IMR-90 (cell line): ENCODE data around the gene VWA8. TPM values are rescaled to one million over a fixed set of nuclear protein-coding genes. Genes with fewer than 3 reads are reported as not detected.

Experiments
- ATAC-seq: fragments of 200-7000 bp; cut with Tn5 transposase; 2 replicates; pipeline ENCODE4 v1.9.1; 2020; ENCODE audit warnings: low read depth, mild to moderate bottlenecking, moderate library complexity
- BruUV-seq: library from RNA; stranded (reverse); fragments of 400-500 nt; replicated peaks from 2 replicates; lab custom pipeline; 2021; lab: Mats Ljungman, UMichigan
- CTCF ChIA-PET: fragments of 300-600 bp; formaldehyde crosslinking; extraction: SDS; loops from one replicate; lab custom pipeline; 2021; ENCODE audit warnings: antibody characterized with exemption; lab: Yijun Ruan, JAX
- POLR2A ChIA-PET: fragments of 300-600 bp; sonication (Branson Sonifier 250); formaldehyde crosslinking; loops from one replicate; lab custom pipeline; 2022; ENCODE audit warnings: antibody characterized with exemption; ENCODE audit not compliant: unreplicated experiment; lab: Charles Lee
- DNase-seq: peaks from one replicate; pipeline ENCODE4 v3.0.0; 2013
- H2AFZ ChIP-seq: replicated peaks from 2 replicates; pipeline ENCODE3; 2013; ENCODE audit warnings: low read length, mild to moderate bottlenecking; ENCODE audit not compliant: poor library complexity
- H2AK5ac ChIP-seq: 2 replicates; pipeline ENCODE4 v1.6.1; 2013; ENCODE audit warnings: low read depth, low read length, inconsistent platforms
- H2AK9ac ChIP-seq: replicated peaks from 2 replicates; pipeline ENCODE3; 2013; ENCODE audit warnings: mild to moderate bottlenecking, low read depth, low read length, moderate library complexity; ENCODE audit not compliant: poor library complexity
- H2BK120ac ChIP-seq: 2 replicates; pipeline ENCODE4 v1.6.1; 2013; ENCODE audit warnings: low read depth, low read length, inconsistent platforms
- H2BK15ac ChIP-seq: 3 replicates; pipeline ENCODE4 v1.6.1; 2013; ENCODE audit warnings: low read depth, low read length, inconsistent platforms
- H2BK20ac ChIP-seq: 2 replicates; pipeline ENCODE4 v1.6.1; 2013; ENCODE audit warnings: low read depth, mild to moderate bottlenecking, inconsistent platforms, low read length, moderate library complexity
- H2BK5ac ChIP-seq: 2 replicates; pipeline ENCODE4 v1.6.1; 2013; ENCODE audit warnings: mild to moderate bottlenecking, low read depth, low read length, inconsistent platforms; ENCODE audit not compliant: poor library complexity, severe bottlenecking
- H3K14ac ChIP-seq: replicated peaks from 2 replicates; pipeline ENCODE4 v1.6.1; 2013; ENCODE audit warnings: low read depth, low read length, inconsistent platforms
- H3K18ac ChIP-seq: 2 replicates; pipeline ENCODE4 v1.6.1; 2013; ENCODE audit warnings: low read depth, low read length, control low read depth
- H3K23ac ChIP-seq: 2 replicates; pipeline ENCODE4 v1.6.1; 2013; ENCODE audit warnings: low read depth, low read length, inconsistent platforms
- H3K27ac ChIP-seq: 2 replicates; pipeline ENCODE4 v1.5.1; 2013; ENCODE audit warnings: mild to moderate bottlenecking, control low read depth, low read length; ENCODE audit not compliant: insufficient read depth
- H3K27me3 ChIP-seq: 2 replicates; pipeline ENCODE4 v1.6.1; 2013; ENCODE audit warnings: low read length; ENCODE audit not compliant: control insufficient read depth, insufficient read depth
- H3K36me3 ChIP-seq: 2 replicates; pipeline ENCODE4 v1.6.1; 2013; ENCODE audit warnings: low read length, mixed read lengths; ENCODE audit not compliant: control insufficient read depth, insufficient read depth
- H3K4ac ChIP-seq: 2 replicates; pipeline ENCODE4 v1.6.1; 2013; ENCODE audit warnings: low read depth, low read length, inconsistent platforms
- H3K4me1 ChIP-seq: 2 replicates; pipeline ENCODE4 v1.6.1; 2013; ENCODE audit warnings: low read length, mixed read lengths; ENCODE audit not compliant: control insufficient read depth, insufficient read depth
- H3K4me2 ChIP-seq: 2 replicates; pipeline ENCODE4 v1.6.1; 2013; ENCODE audit warnings: low read depth, mild to moderate bottlenecking, control low read depth, low read length, moderate library complexity
- H3K4me3 ChIP-seq: 2 replicates; pipeline ENCODE4 v1.5.1; 2013; ENCODE audit warnings: low read depth, mild to moderate bottlenecking, control low read depth, low read length, moderate library complexity; ENCODE audit not compliant: insufficient read depth
- H3K56ac ChIP-seq: 2 replicates; pipeline ENCODE4 v1.6.1; 2013; ENCODE audit warnings: low read length, inconsistent platforms; ENCODE audit not compliant: insufficient read depth; ENCODE audit errors: extremely low read depth
- H3K79me1 ChIP-seq, 2 experiments: 2 replicates each; pipeline ENCODE4 v1.6.1; 2013; ENCODE audit warnings: low read length in 2 of 2, inconsistent platforms in 1 of 2, low read depth in 1 of 2
- H3K9ac ChIP-seq: 2 replicates; pipeline ENCODE4 v1.6.1; 2013; ENCODE audit warnings: low read depth, low read length, control low read depth
- H3K9me1 ChIP-seq: 2 replicates; pipeline ENCODE4 v1.6.1; 2013; ENCODE audit warnings: low read length, inconsistent platforms; ENCODE audit not compliant: insufficient read depth
- H3K9me3 ChIP-seq: 2 replicates; pipeline ENCODE4 v1.6.1; 2013; ENCODE audit warnings: low read length; ENCODE audit not compliant: control insufficient read depth, insufficient read depth
- H4K20me1 ChIP-seq: 2 replicates; pipeline ENCODE4 v1.6.1; 2013; ENCODE audit warnings: low read length, inconsistent platforms; ENCODE audit not compliant: insufficient read depth
- H4K5ac ChIP-seq: 2 replicates; pipeline ENCODE4 v1.6.1; 2013; ENCODE audit warnings: mild to moderate bottlenecking, low read depth, low read length, control low read depth
- H4K8ac ChIP-seq, 2 experiments: 2 replicates each; pipeline ENCODE4 v1.6.1; 2013; ENCODE audit warnings: low read depth in 2 of 2, low read length in 2 of 2, control low read depth in 1 of 2, inconsistent platforms in 1 of 2
- H4K91ac ChIP-seq: 2 replicates; pipeline ENCODE4 v1.6.1; 2013; ENCODE audit warnings: low read depth, low read length, inconsistent platforms; ENCODE audit not compliant: insufficient read depth
- BHLHE40 ChIP-seq: fragments of 150-350 bp; IDR thresholded peaks from 2 replicates; pipeline ENCODE4 v1.6.1; 2016; ENCODE audit warnings: mild to moderate bottlenecking, low read depth, low read length
- CEBPB ChIP-seq: IDR thresholded peaks from 2 replicates; pipeline ENCODE4 v1.6.1; 2012; ENCODE audit warnings: low read depth, low read length, improper control_type of control experiment
- POLR2A ChIP-seq: IDR thresholded peaks from 2 replicates; pipeline ENCODE4 v1.6.1; 2012; ENCODE audit warnings: mild to moderate bottlenecking, low read depth, low read length
- WGBS, 2 experiments: methylation state at CpG; one replicate each; pipeline versions ENCODE4 v1.1.5 to v1.1.7; 2013; ENCODE audit warnings: missing lambda C conversion rate in 2 of 2; ENCODE audit not compliant: insufficient read length in 1 of 2; ENCODE audit errors: extremely low coverage in 2 of 2; 5-methylcytosine and 5-hydroxymethylcytosine counted together
- dilution Hi-C: fragments of 300-500 bp; cut with HindIII; formaldehyde crosslinking; loops from one replicate; pipeline ENCODE4 v1.14.3; 2018; ENCODE audit warnings: low sequenced_read_pairs; ENCODE audit not compliant: unreplicated experiment
- in situ Hi-C: fragments of 300-500 bp; cut with MboI; formaldehyde crosslinking; loops from 3 replicates; pipeline ENCODE4 v1.14.3; 2019; ENCODE audit warnings: low sequenced_read_pairs, inconsistent platforms, mixed read lengths
- intact Hi-C: fragments of 100-400 bp; cut with micrococcal nuclease; formaldehyde crosslinking; loops from 2 replicates; pipeline ENCODE4 v1.10.0; 2022
- polyA plus RNA-seq, 3 experiments: library from polyadenylated mRNA; depleted of rRNA; stranded (reverse); fragments of >200 nt; gene quantifications; 2 replicates each; pipeline ENCODE4 v1.2.3, GENCODE V29; 2012; ENCODE audit warnings: low replicate concordance in 1 of 3
- total RNA-seq: library from RNA; depleted of rRNA; stranded (reverse); fragments of >200 nt; gene quantifications from 2 replicates; pipeline ENCODE4 v1.2.3, GENCODE V29; 2012

The VWA8 gene
- total and polyA plus RNA-seq, 2 of the 4 experiments (the other 2 are of a cell fraction): 5.9 to 18.3 TPM

GRCh38 chr13:41981951-41982715 lies 21.2 kb upstream of the VWA8 start:
- Histone ChIP-seq H3K56ac (no peak overlapping the region), H3K4me1 (peaks cover 3% of the 10 kb centered on the region; the same call in 1 of the 2 replicates), H4K91ac (no peak overlapping the region), H2AK9ac (no peak overlapping the region), H3K4me2 (no peak overlapping the region), H3K4me3 (no peak overlapping the region), H4K8ac (no peak overlapping the region), H3K14ac (no peak overlapping the region), H3K4ac (no peak overlapping the region), H3K23ac (no peak overlapping the region), H3K9me3 (no peaks in the 10 kb centered on the region), H4K5ac (no peak overlapping the region), H3K79me1 (no peaks in the 10 kb centered on the region), H3K18ac (no peak overlapping the region), H3K36me3 (no peaks in the 10 kb centered on the region), H3K27ac (no peak overlapping the region), H3K27me3 (no peaks in the 10 kb centered on the region), H2BK120ac (no peak overlapping the region), H2BK5ac (no peak overlapping the region), H2BK20ac (no peak overlapping the region), H2AFZ (no peak overlapping the region), H2AK5ac (no peak overlapping the region), H2BK15ac (no peak overlapping the region), H3K9ac (no peak overlapping the region), H4K20me1 (no peaks in the 10 kb centered on the region), H3K9me1 (no peaks in the 10 kb centered on the region)
- dilution Hi-C loops (no loop called here), intact Hi-C loops (no loop called here), in situ Hi-C loops (no loop called here)
- DNase-seq: peak; percentile 37
- CTCF ChIA-PET: interaction anchor here (1.2 kb wide), 1 partner anchor 20 kb away, joined by 3 read pairs; no protein-coding TSS in a partner anchor
- POLR2A ChIA-PET: no interaction called here
- BruUV-seq: no TSS peak
- no CpG with 5 or more reads among the region's 4 CpGs for WGBS, 2 experiments
- ATAC-seq: no peak
- TF ChIP-seq POLR2A (no peak), BHLHE40 (no peak), CEBPB (peak; percentile 36; the same call in 1 of the 2 replicates)
